Activated naive CD4-positive, alpha-beta T cell treated with anti-CD3 and anti-CD28 coated beads for 36 hours (primary cell): ENCODE measurements around the gene STXBP2. TPM values are rescaled to one million over a fixed set of nuclear protein-coding genes. Genes with fewer than 3 reads are reported as not detected.

ENCODE experiments used
- CTCF ChIA-PET: fragments of 350-600 bp; sonication (Branson Sonifier 250); formaldehyde crosslinking; loops from one replicate; lab custom pipeline; 2021; ENCODE audit warnings: antibody characterized with exemption; lab: Charles Lee
- DNase-seq: peaks from one replicate; pipeline ENCODE4 v3.0.0-alpha.2; 2020
- H3K27ac Mint-ChIP-seq: one replicate; pipeline ENCODE4 v1.8.0; 2021; ENCODE audit warnings: mild to moderate bottlenecking, mixed read lengths
- H3K27me3 Mint-ChIP-seq: one replicate; pipeline ENCODE4 v1.8.0; 2021; ENCODE audit warnings: low read depth, mixed read lengths
- H3K36me3 Mint-ChIP-seq: one replicate; pipeline ENCODE4 v1.8.0; 2021; ENCODE audit warnings: low read depth, mixed read lengths
- H3K4me1 Mint-ChIP-seq: one replicate; pipeline ENCODE4 v1.8.0; 2021; ENCODE audit warnings: low read depth, mixed read lengths
- H3K4me3 Mint-ChIP-seq: one replicate; pipeline ENCODE4 v1.8.0; 2021; ENCODE audit warnings: mild to moderate bottlenecking, moderate library complexity, mixed read lengths
- H3K9me3 Mint-ChIP-seq: one replicate; pipeline ENCODE4 v1.8.0; 2021; ENCODE audit warnings: mixed read lengths
- intact Hi-C: fragments of 100-400 bp; cut with micrococcal nuclease; formaldehyde crosslinking; loops from one replicate; pipeline ENCODE4 v1.15.1; 2023
- total RNA-seq, 2 experiments: library from RNA; stranded (reverse); gene quantifications; one replicate each; pipeline ENCODE4 v1.2.3, GENCODE V29; 2021

Gene STXBP2
- total RNA-seq, 2 experiments from 2014 or later: 88.4 to 92.4 TPM

DNA sequence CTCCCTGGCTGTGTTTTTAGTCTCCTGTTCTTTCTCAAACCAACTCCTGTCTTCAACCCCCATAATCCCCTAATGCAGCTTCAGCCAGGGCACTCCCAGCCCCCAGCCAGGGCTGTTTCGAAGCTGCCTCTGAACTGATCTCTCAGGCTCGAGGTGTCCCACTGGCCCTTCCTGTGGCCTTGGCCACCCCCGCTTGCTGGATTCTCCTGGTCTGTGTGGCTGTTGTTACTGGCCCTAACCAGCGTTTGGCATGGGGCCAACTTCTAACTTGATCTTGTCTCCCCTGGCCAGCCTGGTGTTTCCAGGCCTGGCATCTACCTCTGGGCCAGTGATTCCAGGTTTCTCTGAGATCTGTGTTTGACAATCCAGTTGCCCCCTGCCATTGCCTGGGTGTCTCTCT, 18.6 kb upstream of the STXBP2 start:
- Mint-ChIP-seq H3K4me1 (no peaks in the 10 kb centered on the region), H3K27ac (no peak overlapping the region), H3K9me3 (no peaks in the 10 kb centered on the region), H3K36me3 (peaks cover 27% of the 10 kb centered on the region), H3K4me3 (no peak overlapping the region), H3K27me3 (no peaks in the 10 kb centered on the region)
- intact Hi-C loops: no loop called here
- DNase-seq: no peak
- CTCF ChIA-PET: no interaction called here

DNA sequence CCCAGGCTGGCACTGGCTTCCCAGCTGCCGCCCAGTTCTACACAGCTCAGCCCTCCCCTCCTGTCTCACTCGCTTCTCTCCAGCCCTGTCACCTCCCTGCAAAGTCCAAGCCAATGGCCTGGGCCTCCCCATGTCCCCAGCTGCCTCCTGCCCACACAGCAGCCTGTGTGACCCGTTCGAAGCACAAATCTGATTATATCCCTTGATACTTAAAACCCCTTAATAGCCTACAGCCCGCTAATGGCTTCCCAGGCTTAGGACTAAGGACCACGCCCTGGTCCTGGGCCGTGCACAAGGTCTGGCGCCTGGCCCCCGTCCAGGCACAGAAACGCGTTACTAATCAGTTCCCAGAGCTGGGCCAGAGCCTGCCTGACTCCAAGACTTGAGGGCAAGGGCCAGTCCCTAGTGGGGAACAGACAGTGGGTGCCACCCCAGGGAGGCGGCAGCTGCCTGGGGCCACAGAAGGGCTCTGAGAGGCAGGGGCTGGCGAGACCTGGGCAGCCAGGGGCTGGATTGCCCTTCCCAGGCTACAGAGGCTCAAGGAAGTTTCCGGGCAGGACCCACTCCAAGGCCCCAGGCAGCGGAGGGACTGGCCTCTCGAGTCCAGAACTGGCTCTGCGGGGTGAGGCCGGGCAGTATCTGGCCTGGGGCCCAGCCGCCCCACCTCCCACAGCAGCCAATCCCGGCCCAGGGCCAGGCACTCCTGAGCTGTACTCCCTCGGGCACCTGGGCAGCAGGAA, 18.0 kb upstream of the STXBP2 start:
- DNase-seq: no peak
- Mint-ChIP-seq H3K4me3 (no peak overlapping the region), H3K9me3 (no peaks in the 10 kb centered on the region), H3K36me3 (peaks cover 27% of the 10 kb centered on the region), H3K4me1 (no peaks in the 10 kb centered on the region), H3K27ac (no peak overlapping the region), H3K27me3 (no peaks in the 10 kb centered on the region)
- CTCF ChIA-PET: no interaction called here
- intact Hi-C loops: no loop called here

DNA sequence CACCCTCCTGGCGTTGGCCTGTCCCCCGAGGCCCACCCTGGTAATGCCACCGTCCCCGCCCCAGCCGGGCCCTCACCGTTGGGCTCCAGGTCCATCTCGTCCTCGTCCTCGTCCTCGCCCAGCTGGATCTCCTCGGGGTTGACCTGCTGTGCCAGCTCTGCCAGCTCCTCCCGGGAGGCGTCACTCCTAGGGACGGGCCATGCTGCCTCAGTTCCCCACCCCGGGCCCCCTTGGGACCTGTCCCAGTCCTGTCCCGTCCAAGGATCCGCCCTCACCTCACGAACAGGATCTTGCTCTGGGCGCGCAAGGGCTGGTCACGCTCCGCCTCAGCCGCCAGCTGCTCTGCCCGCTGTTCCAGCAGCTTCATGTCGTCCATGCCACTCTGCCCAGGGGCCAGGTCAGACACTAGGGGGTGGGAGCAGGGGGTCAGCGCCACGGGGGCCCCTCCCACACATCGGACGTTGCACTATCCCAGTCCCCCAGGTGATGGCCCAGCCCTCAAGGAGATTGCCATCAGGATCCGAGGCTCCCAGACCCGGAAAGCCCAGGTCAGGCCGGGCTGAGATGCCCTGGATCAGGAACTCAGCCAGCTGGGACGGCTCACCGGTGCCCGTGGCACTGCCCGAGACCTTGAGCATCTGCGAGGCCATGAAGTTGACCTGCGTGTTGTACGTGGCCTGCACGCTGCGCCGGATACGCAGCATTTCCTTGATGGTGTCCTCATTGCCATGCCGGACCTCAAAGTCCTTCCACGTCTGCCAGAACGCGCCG, 17.1 kb upstream of the STXBP2 start:
- intact Hi-C loops: no loop called here

DNA sequence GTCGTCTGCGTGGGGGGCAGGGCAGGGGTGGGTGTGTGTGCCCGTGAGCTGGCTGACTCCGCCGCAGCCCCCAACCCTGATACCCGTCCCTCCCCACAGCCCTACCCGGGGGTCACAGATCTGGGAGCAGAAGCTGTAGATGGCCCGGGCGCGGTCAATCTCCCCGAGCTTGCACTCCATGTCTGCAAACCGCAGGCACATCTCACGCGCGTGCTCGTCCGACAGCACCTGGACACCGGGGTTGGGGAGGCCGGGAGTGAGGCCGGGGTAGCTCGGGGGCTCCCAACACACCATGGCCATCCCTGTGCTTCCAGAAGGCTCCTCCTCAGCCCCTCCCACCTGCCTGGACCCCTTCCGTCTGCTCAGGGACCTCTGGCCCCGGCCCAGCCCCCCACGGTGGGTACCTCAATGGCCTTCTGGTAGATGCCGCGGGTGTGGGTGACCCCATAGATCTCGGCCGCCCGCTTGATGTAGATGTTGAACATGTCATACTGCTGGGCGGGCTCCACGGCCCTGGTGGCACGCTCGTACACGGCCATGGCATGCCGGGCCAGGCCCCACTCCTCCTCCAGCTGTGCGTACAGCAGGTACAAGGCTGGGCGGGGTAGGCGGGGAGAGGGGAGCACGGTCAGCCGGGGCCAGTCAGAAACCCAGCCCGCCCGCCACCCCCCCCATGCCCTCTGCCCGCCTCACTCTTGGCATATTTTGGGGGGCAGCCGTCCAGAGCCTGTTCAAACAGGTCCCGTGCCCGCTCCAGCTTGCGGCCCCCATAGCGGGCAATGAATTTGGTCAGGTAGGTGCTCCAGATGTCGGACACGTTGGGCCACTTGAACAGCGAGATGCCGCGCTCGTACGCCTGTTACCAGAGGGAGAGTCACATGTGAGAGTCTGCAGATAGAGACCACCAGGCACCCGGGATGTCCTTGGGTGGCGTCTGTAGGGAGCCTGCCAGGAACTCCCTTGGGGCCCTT, 16.2 kb upstream of the STXBP2 start:
- intact Hi-C loops: no loop called here
- Mint-ChIP-seq H3K4me3 (no peak overlapping the region), H3K27ac (no peak overlapping the region), H3K36me3 (peaks cover 28% of the 10 kb centered on the region), H3K27me3 (no peaks in the 10 kb centered on the region), H3K4me1 (no peaks in the 10 kb centered on the region), H3K9me3 (no peaks in the 10 kb centered on the region)
- CTCF ChIA-PET: interaction anchor here (1.0 kb wide), 1 partner anchor 159 kb away, joined by 3 read pairs; no protein-coding TSS in a partner anchor
- DNase-seq: no peak

More for the DNA sequence above, 17.1 kb upstream of the STXBP2 start:
- H3K27ac Mint-ChIP-seq: no peak overlapping the region
- CTCF ChIA-PET: interaction anchor here (1.0 kb wide), 1 partner anchor 160 kb away, joined by 3 read pairs; no protein-coding TSS in a partner anchor
- H3K27me3 Mint-ChIP-seq: no peaks in the 10 kb centered on the region
- peaks cover 28% of the 10 kb centered on the region for H3K36me3 Mint-ChIP-seq
- H3K4me1 Mint-ChIP-seq: no peaks in the 10 kb centered on the region
- H3K4me3 Mint-ChIP-seq: no peak overlapping the region
- no peaks in the 10 kb centered on the region for H3K9me3 Mint-ChIP-seq
- DNase-seq: no peak

DNA sequence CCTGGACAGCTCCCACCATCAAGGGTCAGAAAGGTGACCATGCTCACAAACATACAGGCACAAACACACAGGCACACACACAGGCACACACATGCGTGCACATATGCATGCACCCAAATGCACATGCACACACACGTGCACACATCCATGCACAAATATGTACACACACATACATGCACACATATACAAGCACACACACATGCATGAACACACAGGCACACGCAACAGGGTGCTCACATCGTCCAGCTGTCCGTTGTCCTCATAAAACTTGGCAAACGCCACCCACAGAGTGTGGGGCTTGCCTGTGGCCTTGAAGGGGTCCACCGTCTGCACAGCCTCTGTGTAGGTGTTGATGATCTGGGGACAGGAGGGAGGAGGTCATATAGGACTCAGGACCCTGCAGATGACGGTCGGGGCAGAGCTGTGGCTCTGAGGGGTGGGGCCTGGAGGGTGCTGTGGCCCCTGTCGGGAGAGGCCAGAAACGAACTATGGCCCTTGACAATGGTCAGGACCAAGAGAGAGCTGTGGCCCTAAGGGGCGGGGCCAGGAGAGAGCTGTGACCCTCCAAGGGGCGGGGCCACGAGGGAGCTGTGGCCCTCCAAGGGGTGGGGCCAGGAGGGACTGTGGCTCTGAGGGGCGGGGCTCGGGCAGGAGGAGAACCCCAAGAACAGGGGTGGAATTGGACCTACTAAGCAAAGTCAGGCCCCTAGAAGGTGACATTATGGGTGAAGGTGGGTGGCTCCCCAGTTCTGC, 13.8 kb upstream of the STXBP2 start:
- CTCF ChIA-PET: interaction anchor here (1.4 kb wide), 1 partner anchor 55 kb away, joined by 3 read pairs; no protein-coding TSS in a partner anchor
- Mint-ChIP-seq H3K4me1 (peaks cover 13% of the 10 kb centered on the region), H3K27ac (no peak overlapping the region), H3K27me3 (no peaks in the 10 kb centered on the region), H3K36me3 (peaks cover 26% of the 10 kb centered on the region), H3K4me3 (no peak overlapping the region), H3K9me3 (no peaks in the 10 kb centered on the region)
- intact Hi-C loops: no loop called here
- no peak for DNase-seq

DNA sequence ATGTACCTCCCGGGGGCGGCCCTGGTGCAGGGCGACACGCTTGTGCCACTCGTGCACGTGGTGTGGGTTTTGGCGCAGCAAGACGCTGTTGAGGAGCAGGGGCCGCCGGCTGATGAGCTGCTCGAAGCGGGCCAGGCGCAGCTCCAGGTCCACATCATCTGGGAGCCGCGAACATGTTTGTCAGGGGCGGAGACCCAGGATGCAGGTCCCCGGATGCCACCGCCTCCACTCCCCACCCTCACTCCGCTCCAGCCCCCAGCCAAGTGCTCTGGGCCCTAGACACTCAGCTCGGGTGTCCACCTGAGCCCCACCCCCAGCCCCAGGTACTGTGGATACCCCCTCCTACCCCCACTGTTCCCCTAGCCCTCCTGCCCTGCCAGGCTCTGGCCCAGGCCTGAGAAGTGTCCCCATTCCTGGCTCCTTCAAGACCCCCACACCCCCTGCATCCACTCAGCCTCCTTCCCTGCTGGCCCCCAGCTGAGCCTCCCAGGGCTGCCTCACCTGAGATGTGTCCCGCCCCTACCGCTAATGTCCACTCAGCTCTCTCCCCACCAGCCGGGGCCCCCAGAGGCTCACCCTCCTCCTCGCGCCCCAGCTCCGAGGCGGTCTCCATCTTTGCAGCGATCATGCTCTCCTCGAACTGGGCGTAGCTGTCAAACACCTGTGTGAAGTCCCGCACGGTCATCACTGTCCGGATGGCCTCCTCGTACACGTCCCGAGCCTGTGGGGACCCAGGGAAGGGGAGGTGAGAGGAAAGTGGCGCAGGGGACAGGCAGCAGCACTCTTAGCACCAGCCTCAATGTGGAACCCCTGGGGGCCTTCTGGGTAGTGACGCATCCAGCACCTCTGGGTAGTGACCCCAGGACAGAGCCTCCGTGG, 12.9 kb upstream of the STXBP2 start:
- Mint-ChIP-seq H3K27ac (no peak overlapping the region), H3K27me3 (no peaks in the 10 kb centered on the region), H3K4me3 (no peak overlapping the region), H3K4me1 (peaks cover 21% of the 10 kb centered on the region), H3K9me3 (no peaks in the 10 kb centered on the region), H3K36me3 (peaks cover 18% of the 10 kb centered on the region)
- CTCF ChIA-PET: interaction anchor here (0.6 kb wide), 1 partner anchor 926 kb away, joined by 3 read pairs; no protein-coding TSS in a partner anchor
- intact Hi-C loops: no loop called here
- no peak for DNase-seq

DNA sequence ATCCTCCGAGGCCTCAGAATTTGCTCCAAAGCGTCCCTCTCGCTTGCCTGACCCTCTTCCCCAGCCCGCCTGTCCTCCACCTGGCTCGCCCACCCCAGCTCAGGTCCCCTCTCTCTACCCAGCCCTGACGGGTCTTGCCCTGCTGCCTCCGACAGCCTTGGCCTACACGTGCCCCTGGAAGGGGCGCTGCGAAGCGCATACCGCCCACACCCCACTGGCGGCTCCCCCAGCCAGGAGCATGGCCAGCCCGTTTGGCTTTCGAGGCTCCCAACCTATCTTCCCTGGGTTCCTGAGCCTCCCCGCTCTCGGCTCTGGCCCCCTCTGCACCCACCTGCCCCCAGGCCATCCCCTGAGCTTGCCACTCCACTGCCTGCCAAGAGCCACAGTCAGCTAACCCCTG, 12.1 kb upstream of the STXBP2 start:
- H3K36me3 Mint-ChIP-seq: peaks cover 24% of the 10 kb centered on the region
- no peak overlapping the region for H3K27ac Mint-ChIP-seq
- no peak for DNase-seq
- H3K4me3 Mint-ChIP-seq: no peak overlapping the region
- peaks cover 28% of the 10 kb centered on the region for H3K4me1 Mint-ChIP-seq
- no peaks in the 10 kb centered on the region for H3K27me3 Mint-ChIP-seq
- intact Hi-C loops: no loop called here
- no peaks in the 10 kb centered on the region for H3K9me3 Mint-ChIP-seq
- CTCF ChIA-PET: no interaction called here

DNA sequence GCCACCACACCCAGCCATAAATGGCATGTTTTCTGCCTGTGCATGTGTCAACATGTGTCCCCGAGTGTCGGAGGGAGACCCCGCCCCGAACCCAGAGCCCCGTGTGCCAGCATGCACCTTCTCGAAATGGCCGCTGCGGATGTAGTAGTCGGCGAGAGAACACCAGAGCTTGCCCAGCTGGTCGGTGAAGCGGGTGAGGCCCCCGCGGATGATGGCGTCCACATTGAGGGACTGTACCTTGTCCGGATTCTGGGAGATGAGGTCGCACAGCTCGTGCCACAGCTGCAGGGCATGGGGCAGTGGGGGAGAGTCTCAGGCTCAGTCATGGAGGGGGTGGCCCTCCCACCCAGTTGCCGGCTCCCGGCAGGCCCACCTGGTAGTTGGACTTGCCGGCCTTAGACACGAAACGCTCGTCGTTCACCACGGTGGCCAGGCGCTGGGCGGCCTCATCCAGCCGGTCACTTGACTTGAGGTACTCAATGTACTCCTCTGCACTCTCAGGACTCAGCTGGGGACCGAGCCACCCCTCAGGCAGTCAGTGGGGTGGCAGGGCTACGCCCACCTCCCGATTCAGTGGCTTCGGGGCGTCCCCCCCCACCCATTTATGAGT, 11.0 kb upstream of the STXBP2 start:
- Mint-ChIP-seq H3K27me3 (no peaks in the 10 kb centered on the region), H3K9me3 (no peaks in the 10 kb centered on the region), H3K4me3 (no peak overlapping the region), H3K36me3 (peaks cover 24% of the 10 kb centered on the region), H3K27ac (no peak overlapping the region), H3K4me1 (peaks cover 37% of the 10 kb centered on the region)
- CTCF ChIA-PET: interaction anchor here (1.5 kb wide), 1 partner anchor 58 kb away, joined by 6 read pairs; no protein-coding TSS in a partner anchor
- intact Hi-C loops: no loop called here
- no peak for DNase-seq

DNA sequence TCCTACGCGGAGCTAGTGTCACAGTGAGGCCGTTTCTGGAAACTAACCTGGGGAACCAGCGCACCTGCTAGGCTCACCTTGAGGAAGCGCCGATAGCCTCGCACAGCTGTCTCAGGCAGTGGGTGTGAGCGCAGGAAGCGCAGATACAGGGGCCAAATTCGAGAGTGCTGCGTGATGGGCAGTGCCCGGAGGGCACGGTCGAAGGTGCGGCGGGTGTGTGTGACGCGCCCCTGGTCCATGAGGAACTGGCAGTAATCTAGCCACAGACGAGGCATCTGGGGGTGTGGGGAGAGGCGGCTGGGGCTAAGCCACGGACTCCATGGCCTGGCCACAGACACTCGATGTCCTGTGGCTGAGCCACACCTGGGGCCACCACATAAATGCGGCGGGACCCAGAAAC, 9.7 kb upstream of the STXBP2 start:
- H3K9me3 Mint-ChIP-seq: no peaks in the 10 kb centered on the region
- peaks cover 40% of the 10 kb centered on the region for H3K4me1 Mint-ChIP-seq
- H3K27ac Mint-ChIP-seq: no peak overlapping the region
- DNase-seq: no peak
- H3K27me3 Mint-ChIP-seq: no peaks in the 10 kb centered on the region
- H3K4me3 Mint-ChIP-seq: peak overlapping the region; percentile 38
- peaks cover 18% of the 10 kb centered on the region for H3K36me3 Mint-ChIP-seq
- intact Hi-C loops: no loop called here
- CTCF ChIA-PET: interaction anchor here (1.5 kb wide), 1 partner anchor 59 kb away, joined by 6 read pairs; no protein-coding TSS in a partner anchor

DNA sequence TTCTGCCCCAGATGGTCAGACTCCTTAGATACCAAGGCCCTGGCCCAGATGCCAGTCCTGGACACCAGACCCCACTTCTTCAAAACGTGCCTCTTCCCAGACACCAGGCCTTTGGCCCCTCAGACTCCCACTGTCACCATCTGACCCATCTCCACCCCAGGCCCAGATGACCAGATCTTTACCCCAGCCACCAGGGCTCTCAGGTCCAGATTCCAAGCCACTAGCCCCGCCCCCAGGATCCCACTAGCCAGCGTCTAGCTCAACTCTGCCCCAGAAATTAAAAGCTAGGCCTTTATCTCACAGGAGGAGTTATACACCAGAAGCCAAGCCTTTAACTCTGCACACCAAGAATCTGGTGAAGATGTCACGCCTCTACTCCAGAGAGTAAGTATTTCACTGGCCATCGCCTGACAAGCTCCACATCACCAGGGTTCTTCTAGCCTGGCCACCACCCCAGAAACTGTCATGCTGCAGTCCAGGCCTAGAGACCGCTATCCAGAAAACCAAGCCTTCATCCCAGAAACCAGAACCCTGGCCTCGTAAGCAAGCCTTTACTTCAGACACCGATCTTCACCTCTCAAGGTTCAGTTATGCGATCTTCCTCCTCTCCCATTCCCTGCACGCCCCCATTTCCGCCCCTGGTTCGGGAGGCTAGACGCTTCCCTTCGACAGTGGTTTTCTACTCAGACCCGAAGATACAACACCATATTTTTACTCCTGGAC, 8.2 kb upstream of the STXBP2 start:
- CTCF ChIA-PET: interaction anchor here (1.2 to 2.3 kb wide), 4 partner anchors 52 to 316 kb away, joined by 3 to 11 read pairs (median 6); partner anchors contain the start of gene TRAPPC5
- Mint-ChIP-seq H3K27ac (peak overlapping the region; percentile 97), H3K4me3 (peak overlapping the region; percentile 98), H3K27me3 (no peaks in the 10 kb centered on the region), H3K36me3 (peaks cover 14% of the 10 kb centered on the region), H3K4me1 (peaks cover 40% of the 10 kb centered on the region), H3K9me3 (no peaks in the 10 kb centered on the region)
- no peak for DNase-seq
- intact Hi-C loops: loop anchor here (1.0 to 2.0 kb wide), 5 partner anchors 9 to 106 kb away; partner anchors contain the start of genes MCOLN1, PNPLA6, STXBP2 and TRAPPC5
